NAMALWA (cell line): ENCODE data around the gene RWDD1.
A peak's percentile ranks its signal among the peaks of the same experiment; 100 is the strongest.
"Not testable (repeated sequence)": the region's sequence is repeated elsewhere in the genome, so short reads cannot be mapped to it uniquely, and the experiment has no call there.

ENCODE experiments used
- DNase-seq: peaks from one replicate; pipeline ENCODE4 v3.0.0-alpha.2; 2015; ENCODE audit warnings: low spot score

The RWDD1 gene

GRCh38 chr6:116561377-116562018 lies 9.8 kb upstream of the RWDD1 start:
- peak; percentile 82 for DNase-seq

GRCh38 chr6:116562019-116562403 lies 9.3 kb upstream of the RWDD1 start:
- DNase-seq: no peak

- DNase-seq: no peak
These were observed 8.7 kb upstream of the RWDD1 start for GRCh38 chr6:116562614-116563013.

- DNase-seq: no peak
These were observed 7.5 kb upstream of the RWDD1 start for GRCh38 chr6:116563830-116564229.

GRCh38 chr6:116564311-116564710 lies 7.0 kb upstream of the RWDD1 start:
- DNase-seq: no peak

GRCh38 chr6:116564921-116565872 lies 6.1 kb upstream of the RWDD1 start:
- DNase-seq: no peak

GRCh38 chr6:116568111-116568510 lies 3.2 kb upstream of the RWDD1 start:
- DNase-seq: no peak

- peak; percentile 15 for DNase-seq
These were observed 2.2 kb upstream of the RWDD1 start for GRCh38 chr6:116568821-116569755.

GRCh38 chr6:116571683-116572000 lies 338 bp downstream of the RWDD1 start:
- no peak for DNase-seq

- DNase-seq: peak; percentile 39
These were observed 858 bp downstream of the RWDD1 start for GRCh38 chr6:116572162-116572561.

- DNase-seq: no peak
These were observed 3.9 kb downstream of the RWDD1 start for GRCh38 chr6:116575227-116575626.

GRCh38 chr6:116577486-116577885 lies 6.2 kb downstream of the RWDD1 start:
- no peak for DNase-seq

- DNase-seq: no peak
These were observed 7.0 kb downstream of the RWDD1 start for GRCh38 chr6:116578335-116578734.

GRCh38 chr6:116579143-116579542 lies 7.8 kb downstream of the RWDD1 start:
- no peak for DNase-seq

- no peak for DNase-seq
These were observed 8.9 kb downstream of the RWDD1 start for GRCh38 chr6:116580198-116580597.

- no peak for DNase-seq
These were observed 15.0 kb downstream of the RWDD1 start for GRCh38 chr6:116586276-116586675.

- DNase-seq: no peak
These were observed 15.4 kb downstream of the RWDD1 start for GRCh38 chr6:116586738-116587137.

GRCh38 chr6:116595247-116595646 lies 23.9 kb downstream of the RWDD1 start:
- no peak for DNase-seq

- peak; percentile 8 for DNase-seq
These were observed 25.5 kb downstream of the RWDD1 start for GRCh38 chr6:116596815-116597214.

- not testable (repeated sequence) for DNase-seq
These were observed 32.6 kb downstream of the RWDD1 start for GRCh38 chr6:116603916-116604315.

GRCh38 chr6:116604868-116605267 lies 33.6 kb downstream of the RWDD1 start:
- not testable (repeated sequence) for DNase-seq

- DNase-seq: no peak
These were observed 34.6 kb downstream of the RWDD1 start for GRCh38 chr6:116605935-116606334.
